Right lobe of liver (tissue), 6 donors: ENCODE data around the gene SLC2A1. TPM values are rescaled to one million over a fixed set of nuclear protein-coding genes. Genes with fewer than 3 reads are reported as not detected.

Source experiments
- ATAC-seq, 4 donors: fragments of 200-7000 bp; cut with Tn5 transposase; one replicate each; pipeline ENCODE4 v1.9.1; 2020; ENCODE audit warnings: mild to moderate bottlenecking in 4 of 4, moderate library complexity in 4 of 4
- DNase-seq, 3 donors: peaks; one replicate each; pipeline ENCODE4 v3.0.0-alpha.2; 2020
- H3K27ac ChIP-seq, 3 donors: fragments of 200-600 bp; one replicate each; pipeline ENCODE4 v1.8.0; 2022
- H3K27me3 ChIP-seq, 2 donors: fragments of 200-600 bp; one replicate each; pipeline ENCODE4 v1.8.0; 2022
- H3K36me3 ChIP-seq, 4 donors: fragments of 200-600 bp; sonication (generic) in 1 of 4; one replicate each; pipeline versions ENCODE4 v1.5.1 to v1.8.0; 2017 to 2022; ENCODE audit warnings: control low read depth in 1 of 4
- H3K4me1 ChIP-seq, 4 donors: fragments of 200-600 bp; sonication (generic) in 1 of 4; one replicate each; pipeline versions ENCODE4 v1.5.1 to v1.8.0; 2017 to 2022; ENCODE audit warnings: control low read depth in 1 of 4
- H3K4me3 ChIP-seq, 3 donors: fragments of 200-600 bp; one replicate each; pipeline ENCODE4 v1.8.0; 2022
- H3K9me3 ChIP-seq, 4 donors: fragments of 200-600 bp; sonication (generic) in 1 of 4; one replicate each; pipeline versions ENCODE4 v1.5.1 to v1.8.0; 2017 to 2022; ENCODE audit warnings: control low read depth in 1 of 4
- CTCF ChIP-seq, 4 donors: fragments of 200-600 bp in 3 of 4; fragments of 450-650 bp in 1 of 4; IDR thresholded peaks; one replicate each; pipeline versions ENCODE4 v1.5.1 to v1.8.0; 2016 to 2022; ENCODE audit warnings: antibody characterized with exemption in 4 of 4, mild to moderate bottlenecking in 2 of 4
- POLR2A ChIP-seq: fragments of 450-650 bp; IDR thresholded peaks from one replicate; pipeline ENCODE4 v1.6.1; 2017; ENCODE audit warnings: antibody characterized with exemption, mild to moderate bottlenecking
- WGBS: methylation state at CpG from one replicate; pipeline ENCODE4 v1.1.6; 2018; ENCODE audit warnings: low coverage, low lambda C conversion rate; ENCODE audit not compliant: insufficient coverage; ENCODE audit errors: missing lambda C conversion rate; 5-methylcytosine and 5-hydroxymethylcytosine counted together
- intact Hi-C, 2 donors: fragments of 100-400 bp; cut with DNase I; formaldehyde crosslinking; loops; one replicate each; pipeline versions ENCODE4 v1.11.2 to v1.14.1; 2022
- total RNA-seq, 6 experiments: library from RNA; depleted of rRNA in 2 of 6; stranded (reverse); fragments of >200 nt in 2 of 6; fragmentation: NEBNext Ultra II Directional in 3 of 6; extraction: Animal tissue kit (Norgen Biotek cat#: 25700) in 3 of 6; gene quantifications; one replicate each; pipeline versions ENCODE4 v1.1.0 to v1.2.4, GENCODE V29; 2016 to 2023
- donor health status: DM: no; HTN: yes; CAD: no.
- donor health status: DM: no; HTN: no; CAD: no.
- donor health status: DM: no; HTN: no; CAD: no.
- donor health status: DM: no; HTN: yes; CAD: no.
- donor health status: DM: no; HTN: yes; CAD: no.

SLC2A1 gene
- total RNA-seq, 6 experiments from 2014 or later, result 0.74 to 34.3 (median 5.8) TPM

- 75% methylated on average over 2 of the region's 2 CpGs for WGBS
- no peaks in the 10 kb centered on the region for H3K4me1 ChIP-seq
- intact Hi-C loops, result no loop called here
These were observed 20.4 kb upstream of the SLC2A1 start for GRCh38 chr1:42979036-42979430.

GRCh38 chr1:42978317-42979035, 19.8 kb upstream of the SLC2A1 start:
- Histone ChIP-seq H3K27ac (no peak overlapping the region), H3K4me3 (no peak overlapping the region), H3K9me3 (no peaks in the 10 kb centered on the region), H3K4me1 (no peaks in the 10 kb centered on the region), H3K27me3 (no peaks in the 10 kb centered on the region), H3K36me3 (no peaks in the 10 kb centered on the region)
- WGBS, result 58% methylated on average over 8 of the region's 14 CpGs
- no peak for ATAC-seq
- TF ChIP-seq CTCF (IDR thresholded peaks at IDR 0.05), result no peak
- no peak for TF ChIP-seq POLR2A
- no peak for DNase-seq
- intact Hi-C loops, result no loop called here

More at GRCh38 chr1:42979036-42979430, 20.4 kb upstream of the SLC2A1 start:
- no peaks in the 10 kb centered on the region for H3K9me3 ChIP-seq
- no peaks in the 10 kb centered on the region for H3K27me3 ChIP-seq
- DNase-seq, result no peak
- H3K27ac ChIP-seq, result no peak overlapping the region
- H3K36me3 ChIP-seq, result no peaks in the 10 kb centered on the region
- ATAC-seq, result no peak
- TF ChIP-seq CTCF (IDR thresholded peaks at IDR 0.05) (no peak), POLR2A (no peak)
- H3K4me3 ChIP-seq, result no peak overlapping the region

GRCh38 chr1:42977653-42978052, 19.0 kb upstream of the SLC2A1 start:
- DNase-seq (no peak), ATAC-seq (no peak)
- intact Hi-C loops, result no loop called here
- Histone ChIP-seq H3K4me1 (no peaks in the 10 kb centered on the region), H3K36me3 (no peaks in the 10 kb centered on the region), H3K4me3 (no peak overlapping the region), H3K9me3 (no peaks in the 10 kb centered on the region), H3K27me3 (no peaks in the 10 kb centered on the region), H3K27ac (no peak overlapping the region)
- TF ChIP-seq CTCF (IDR thresholded peaks at IDR 0.05) (no peak), POLR2A (no peak)
- WGBS, result 57% methylated on average over 1 of the region's 1 CpG

- ATAC-seq, result no peak
- H3K27me3 ChIP-seq, result no peaks in the 10 kb centered on the region
- no peaks in the 10 kb centered on the region for H3K36me3 ChIP-seq
- no peaks in the 10 kb centered on the region for H3K4me1 ChIP-seq
- intact Hi-C loops, result no loop called here
- H3K9me3 ChIP-seq, result no peaks in the 10 kb centered on the region
- H3K4me3 ChIP-seq, result no peak overlapping the region
- WGBS, result 55% methylated on average over 2 of the region's 4 CpGs
- no peak for TF ChIP-seq CTCF (IDR thresholded peaks at IDR 0.05)
- TF ChIP-seq POLR2A, result no peak
- DNase-seq, result no peak
- H3K27ac ChIP-seq, result no peak overlapping the region
These were observed 17.0 kb upstream of the SLC2A1 start for GRCh38 chr1:42975561-42976225.
